ENCODE data around the gene NTNG2.

The NTNG2 gene

GRCh38 chr9:132175431-132175830 lies 13.6 kb downstream of the NTNG2 start:
- no peak for DNase-seq

GRCh38 chr9:132176338-132176737 lies 14.5 kb downstream of the NTNG2 start:
- no peak for DNase-seq

- no peak for DNase-seq
Observed at GRCh38 chr9:132181796-132182313, 20.0 kb downstream of the NTNG2 start.

- DNase-seq: no peak
Observed at GRCh38 chr9:132182314-132183091, 20.6 kb downstream of the NTNG2 start.

GRCh38 chr9:132183134-132183533 lies 21.3 kb downstream of the NTNG2 start:
- no peak for DNase-seq

GRCh38 chr9:132183715-132184114 lies 21.9 kb downstream of the NTNG2 start:
- no peak for DNase-seq

GRCh38 chr9:132184124-132184523 lies 22.3 kb downstream of the NTNG2 start:
- no peak for DNase-seq

GRCh38 chr9:132185073-132186009 lies 23.5 kb downstream of the NTNG2 start:
- DNase-seq: no peak

GRCh38 chr9:132187121-132187620 lies 25.3 kb downstream of the NTNG2 start:
- no peak for DNase-seq

- DNase-seq: no peak
Observed at GRCh38 chr9:132190966-132191365, 29.1 kb downstream of the NTNG2 start.

GRCh38 chr9:132192728-132193127 lies 30.9 kb downstream of the NTNG2 start:
- DNase-seq: no peak

GRCh38 chr9:132193227-132194124 lies 31.6 kb downstream of the NTNG2 start:
- DNase-seq: no peak

- no peak for DNase-seq
Observed at GRCh38 chr9:132194508-132194907, 32.6 kb downstream of the NTNG2 start.

GRCh38 chr9:132197315-132197714 lies 35.5 kb downstream of the NTNG2 start:
- no peak for DNase-seq

GRCh38 chr9:132197856-132198550 lies 36.1 kb downstream of the NTNG2 start:
- DNase-seq: no peak

GRCh38 chr9:132199056-132199455 lies 37.2 kb downstream of the NTNG2 start:
- no peak for DNase-seq

GRCh38 chr9:132200706-132201105 lies 38.8 kb downstream of the NTNG2 start:
- no peak for DNase-seq

- DNase-seq: no peak
Observed at GRCh38 chr9:132201139-132201538, 39.3 kb downstream of the NTNG2 start.

GRCh38 chr9:132201780-132202703 lies 40.2 kb downstream of the NTNG2 start:
- DNase-seq: no peak

- no peak for DNase-seq
Observed at GRCh38 chr9:132204883-132205282, 43.0 kb downstream of the NTNG2 start.

GRCh38 chr9:132207215-132207614 lies 45.4 kb downstream of the NTNG2 start:
- no peak for DNase-seq
